Forelimb muscle (tissue), 1 donor: ENCODE measurements around the gene CLEC5A. TPM values are rescaled to one million over a fixed set of nuclear protein-coding genes. Genes with fewer than 3 reads are reported as not detected.
"Not testable (repeated sequence)": the region's sequence is repeated elsewhere in the genome, so short reads cannot be mapped to it uniquely, and the experiment has no call there.

Source experiments
- DNase-seq: peaks from one replicate; pipeline ENCODE4 v3.0.0-alpha.2; 2013; ENCODE audit warnings: low read depth
- polyA plus RNA-seq: library from polyadenylated mRNA; unstranded; fragments of 120-200 nt; gene quantifications from one replicate; pipeline ENCODE4 v1.2.1, GENCODE V29; 2013; ENCODE audit not compliant: insufficient read length

CLEC5A gene
- polyA plus RNA-seq, 1 donor, result 0.28 TPM

DNA sequence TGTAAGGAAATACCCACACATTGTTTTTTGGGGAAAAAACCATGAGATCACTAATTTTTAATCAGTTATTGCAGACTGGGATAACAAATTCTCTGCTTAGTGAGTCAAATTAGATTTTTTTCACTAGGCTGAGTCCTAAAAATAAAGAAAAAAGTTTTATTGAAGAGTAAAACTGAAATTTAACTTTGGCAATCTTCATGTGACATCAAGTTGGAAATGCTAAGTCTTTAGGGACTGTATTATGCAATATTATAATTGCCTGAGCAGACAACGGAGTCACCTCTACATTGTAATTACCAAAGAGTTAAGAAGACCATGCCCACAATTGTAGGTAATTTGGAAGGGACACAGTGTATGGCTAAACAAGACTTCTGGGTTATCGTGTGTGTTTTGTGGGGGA is 2.2 kb upstream of the CLEC5A start:
- DNase-seq, result no peak

- DNase-seq, result no peak
Observed at GRCh38 chr7:141945356-141945755, 1.4 kb downstream of the CLEC5A start.

DNA sequence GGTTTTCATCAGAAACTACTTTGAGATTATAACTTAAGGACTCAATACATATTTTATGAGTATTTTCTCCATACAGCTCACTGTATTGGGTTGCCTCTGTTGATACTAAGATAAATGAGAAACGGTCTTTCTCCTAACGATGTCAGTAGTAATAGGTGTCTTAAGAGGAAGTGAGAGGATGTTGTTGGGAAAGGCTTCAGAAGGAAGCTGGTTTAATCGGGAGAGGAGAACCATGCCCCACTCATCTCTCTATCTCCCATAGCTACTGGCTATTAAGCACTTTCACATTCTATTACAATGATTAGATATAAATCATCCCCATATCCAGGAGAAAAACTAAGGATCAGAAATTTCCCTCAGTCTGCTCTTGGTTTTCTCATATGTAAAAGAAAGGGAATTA is 2.0 kb downstream of the CLEC5A start:
- DNase-seq, result no peak

- DNase-seq, result no peak
Observed at GRCh38 chr7:141943846-141944245, 2.9 kb downstream of the CLEC5A start.

GRCh38 chr7:141941075-141941474 is 5.7 kb downstream of the CLEC5A start:
- DNase-seq, result no peak

DNA sequence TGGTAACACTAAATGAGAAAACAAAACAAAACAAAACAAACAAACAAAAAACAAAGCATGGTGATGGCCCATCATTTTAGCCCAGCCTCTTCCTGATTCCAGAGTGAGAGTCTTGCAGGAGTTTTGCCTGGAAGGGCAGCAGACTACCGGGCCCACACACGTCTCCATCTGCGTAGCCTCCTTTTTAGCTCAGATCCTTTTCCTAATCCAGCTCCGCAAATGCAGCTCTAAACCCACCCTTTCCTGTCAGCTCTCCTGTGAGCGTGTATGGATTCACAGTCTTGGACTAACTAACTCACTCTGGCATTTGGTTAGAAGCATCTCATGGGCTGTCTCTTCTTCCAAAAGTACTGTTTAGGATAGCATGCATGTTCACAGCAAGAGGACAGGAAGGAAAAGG is 16.6 kb downstream of the CLEC5A start:
- no peak for DNase-seq

DNA sequence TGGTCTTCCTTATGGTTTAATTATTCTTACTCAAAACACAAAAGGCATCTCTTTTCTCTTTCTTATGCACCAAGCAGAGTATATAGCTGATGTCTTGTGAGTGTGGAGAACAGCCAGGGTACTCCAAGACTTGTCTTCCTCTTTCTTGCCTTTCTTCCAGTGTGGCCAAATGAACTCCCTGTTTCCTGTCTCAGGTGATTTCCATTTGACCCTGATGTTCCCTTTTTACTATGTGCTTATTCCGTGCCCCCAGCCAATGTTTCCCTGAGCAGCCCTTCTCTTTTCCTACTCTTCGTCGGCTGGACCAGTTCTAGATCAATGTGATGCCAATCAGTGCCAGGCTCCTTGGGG is 18.0 kb downstream of the CLEC5A start:
- no peak for DNase-seq

GRCh38 chr7:141928146-141928844 is 18.5 kb downstream of the CLEC5A start:
- DNase-seq, result no peak

DNA sequence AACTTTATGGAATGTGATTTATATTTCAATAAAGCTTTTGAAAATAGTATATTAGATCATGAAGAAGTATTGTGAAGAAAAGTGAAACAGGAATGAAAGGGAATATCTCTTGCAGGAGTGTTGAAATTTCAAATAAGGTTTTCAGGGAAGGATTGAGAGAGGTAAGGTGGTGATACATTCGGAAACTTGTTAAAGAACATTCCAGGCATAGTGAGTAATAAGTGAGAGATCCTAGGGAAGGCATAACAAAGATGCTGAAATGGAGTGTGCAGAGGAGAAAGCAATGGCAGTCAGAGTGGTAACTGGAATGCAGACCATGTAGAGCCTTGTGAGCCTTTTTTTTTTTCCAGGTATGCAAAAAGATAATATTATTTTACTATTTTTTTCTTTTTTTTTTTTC is 26.5 kb downstream of the CLEC5A start:
- DNase-seq, result no peak

- no peak for DNase-seq
Observed at GRCh38 chr7:141916099-141916498, 30.7 kb downstream of the CLEC5A start, which contains the start of gene OR9A4. Gene OR9A4 (plus strand): TSS chr7:141916399. CDS start chr7:141918876, 2,477 bp downstream.

DNA sequence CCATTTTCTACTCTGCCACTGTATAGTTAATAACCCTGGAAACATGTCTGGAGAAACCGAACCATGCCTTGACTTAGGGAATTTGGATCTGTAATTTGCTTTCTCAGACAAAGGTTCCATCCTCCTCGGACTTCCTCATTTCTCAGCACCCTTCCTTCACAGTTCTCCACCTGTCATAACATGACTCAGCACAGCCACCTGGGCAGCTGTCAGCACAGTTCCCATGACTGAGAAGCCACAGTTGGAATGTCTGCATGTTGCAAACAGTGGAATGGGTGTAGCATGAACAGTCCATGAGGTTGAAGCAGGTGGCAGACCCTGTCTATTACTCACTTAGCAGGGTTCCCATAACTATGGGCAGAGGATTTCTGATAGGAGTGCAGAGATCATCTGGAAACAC is 31.2 kb downstream of the CLEC5A start:
- no peak for DNase-seq

- no peak for DNase-seq
Observed at GRCh38 chr7:141911391-141911790, 35.4 kb downstream of the CLEC5A start.

- DNase-seq, result no peak
Observed at GRCh38 chr7:141906285-141906684, 40.5 kb downstream of the CLEC5A start.

DNA sequence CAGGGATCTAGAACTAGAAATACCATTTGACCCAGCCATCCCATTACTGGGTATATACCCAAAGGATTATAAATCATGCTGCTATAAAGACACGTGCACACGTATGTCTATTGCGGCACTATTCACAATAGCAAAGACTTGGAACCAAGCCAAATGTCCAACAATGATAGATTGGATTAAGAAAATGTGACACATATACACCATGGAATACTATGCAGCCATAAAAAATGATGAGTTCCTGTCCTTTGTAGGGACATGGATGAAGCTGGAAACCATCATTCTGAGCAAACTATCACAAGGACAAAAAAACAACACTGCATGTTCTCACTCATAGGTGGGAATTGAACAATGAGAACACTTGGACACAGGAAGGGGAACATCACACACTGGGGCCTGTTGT is 47.4 kb downstream of the CLEC5A start:
- DNase-seq, result not testable (repeated sequence)

DNA sequence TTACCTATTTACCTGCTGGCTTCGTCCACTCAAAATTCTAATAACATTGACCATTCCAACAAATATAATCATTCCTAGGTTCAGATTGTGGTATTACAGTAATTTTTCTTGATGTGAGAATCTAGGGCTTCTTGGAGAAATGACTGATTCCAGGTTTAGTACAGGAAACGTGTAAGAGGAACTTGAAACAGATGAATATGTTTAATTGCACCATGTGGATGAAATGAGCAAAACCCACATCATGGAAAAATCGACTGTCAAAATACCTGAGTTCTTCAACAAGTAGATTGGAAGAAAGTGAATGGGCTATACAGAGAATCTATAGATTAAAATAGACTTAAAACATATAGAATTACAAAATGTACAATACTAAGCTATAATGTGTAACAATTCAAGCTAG is 55.4 kb downstream of the CLEC5A start:
- DNase-seq, result no peak

DNA sequence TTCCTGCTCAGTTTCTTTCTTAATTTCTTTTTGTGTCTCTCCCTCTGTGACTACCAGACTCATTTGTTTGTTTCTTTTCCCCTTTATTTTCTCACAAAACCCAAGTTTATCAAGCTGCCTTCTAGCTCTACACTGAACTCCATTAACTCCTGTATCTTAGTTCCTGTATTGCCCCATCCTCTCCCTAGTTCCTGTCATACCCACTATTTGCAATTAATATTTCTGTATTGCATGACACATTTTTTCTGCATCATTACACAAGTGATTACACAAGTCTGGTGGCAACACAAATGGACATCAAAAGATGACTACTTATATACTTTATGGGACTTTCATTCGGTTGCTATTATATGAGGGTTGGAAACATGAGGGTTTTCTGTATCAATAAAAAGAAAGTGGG is 57.5 kb downstream of the CLEC5A start:
- DNase-seq, result no peak

GRCh38 chr7:141884539-141885225 is 62.1 kb downstream of the CLEC5A start:
- DNase-seq, result no peak

DNA sequence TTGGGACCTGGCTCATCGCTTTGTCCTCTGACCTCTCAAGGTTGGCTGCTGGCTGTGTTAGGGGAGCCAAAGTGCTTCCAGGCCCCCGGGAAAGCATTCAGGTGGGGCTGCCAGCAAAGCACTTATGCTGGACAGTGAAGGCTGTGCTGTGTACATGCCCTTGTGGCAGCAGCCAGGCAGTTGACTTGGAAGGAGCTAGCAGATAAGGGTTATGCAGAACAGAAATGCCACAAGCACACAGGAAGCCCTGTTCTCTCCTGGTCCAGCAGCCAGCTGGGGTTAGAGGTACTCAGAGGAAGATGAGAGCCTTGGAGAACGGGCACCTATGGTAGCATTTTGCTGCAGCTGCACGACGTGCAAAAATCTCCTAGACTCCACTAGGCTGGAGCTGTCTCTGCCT is 65.8 kb downstream of the CLEC5A start:
- DNase-seq, result no peak

DNA sequence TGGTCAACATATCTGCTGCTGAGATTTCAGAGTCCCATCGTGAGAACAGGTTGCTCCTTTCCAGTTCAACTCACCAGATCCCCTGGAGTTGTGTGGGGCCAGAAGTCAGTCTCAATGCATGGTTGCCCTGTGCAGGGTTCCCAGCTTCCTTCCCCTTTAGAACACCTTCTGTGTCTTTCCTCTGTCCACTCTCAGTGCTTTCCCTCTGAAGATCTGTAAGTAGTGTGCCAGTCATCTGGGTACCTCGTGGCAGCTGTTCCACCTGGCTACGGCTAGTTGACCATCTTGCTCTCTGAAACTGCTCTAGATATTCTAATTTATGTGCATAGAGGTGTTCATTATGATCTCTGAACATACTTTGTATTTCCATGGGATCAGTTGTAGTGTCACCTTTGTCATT is 69.4 kb downstream of the CLEC5A start:
- no peak for DNase-seq
